Neural crest cell (in vitro differentiated cells): ENCODE measurements around the gene UBE2H. TPM values are rescaled to one million over a fixed set of nuclear protein-coding genes. Genes with fewer than 3 reads are reported as not detected.
"Not testable (repeated sequence)": the region's sequence is repeated elsewhere in the genome, so short reads cannot be mapped to it uniquely, and the experiment has no call there.

Experiments
- DNase-seq: peaks from one replicate; pipeline ENCODE4 v3.0.0; 2021; ENCODE audit warnings: low read depth, mixed read lengths, low spot score
- H3K27ac Mint-ChIP-seq: one replicate; pipeline ENCODE4 v1.8.0; 2021; ENCODE audit warnings: mild to moderate bottlenecking, mixed read lengths; ENCODE audit not compliant: unreplicated experiment
- H3K27me3 Mint-ChIP-seq: 2 replicates; pipeline ENCODE4 v1.8.0; 2021; ENCODE audit warnings: low read depth, mild to moderate bottlenecking, mixed read lengths
- H3K36me3 Mint-ChIP-seq: 2 replicates; pipeline ENCODE4 v1.8.0; 2021; ENCODE audit warnings: low read depth, mild to moderate bottlenecking, mixed read lengths
- H3K4me1 Mint-ChIP-seq: 2 replicates; pipeline ENCODE4 v1.8.0; 2021; ENCODE audit warnings: mixed read lengths
- H3K4me3 Mint-ChIP-seq: one replicate; pipeline ENCODE4 v1.8.0; 2021; ENCODE audit warnings: mild to moderate bottlenecking, mixed read lengths
- H3K9me3 Mint-ChIP-seq: 2 replicates; pipeline ENCODE4 v1.8.0; 2021; ENCODE audit warnings: mixed read lengths
- total RNA-seq: library from RNA; stranded (reverse); gene quantifications from 2 replicates; pipeline ENCODE4 v1.2.1, GENCODE V29; 2021
- TF ChIP-seq, protein P1 (sequence below): fragments of 200-600 bp; sonication (generic); conservative IDR thresholded peaks from 2 replicates; pipeline ENCODE4 v1.5.0; 2021; ENCODE audit warnings: antibody characterized with exemption, mild to moderate bottlenecking

The UBE2H gene
- total RNA-seq, 1 donor from 2014 or later: 43.4 TPM

DNA sequence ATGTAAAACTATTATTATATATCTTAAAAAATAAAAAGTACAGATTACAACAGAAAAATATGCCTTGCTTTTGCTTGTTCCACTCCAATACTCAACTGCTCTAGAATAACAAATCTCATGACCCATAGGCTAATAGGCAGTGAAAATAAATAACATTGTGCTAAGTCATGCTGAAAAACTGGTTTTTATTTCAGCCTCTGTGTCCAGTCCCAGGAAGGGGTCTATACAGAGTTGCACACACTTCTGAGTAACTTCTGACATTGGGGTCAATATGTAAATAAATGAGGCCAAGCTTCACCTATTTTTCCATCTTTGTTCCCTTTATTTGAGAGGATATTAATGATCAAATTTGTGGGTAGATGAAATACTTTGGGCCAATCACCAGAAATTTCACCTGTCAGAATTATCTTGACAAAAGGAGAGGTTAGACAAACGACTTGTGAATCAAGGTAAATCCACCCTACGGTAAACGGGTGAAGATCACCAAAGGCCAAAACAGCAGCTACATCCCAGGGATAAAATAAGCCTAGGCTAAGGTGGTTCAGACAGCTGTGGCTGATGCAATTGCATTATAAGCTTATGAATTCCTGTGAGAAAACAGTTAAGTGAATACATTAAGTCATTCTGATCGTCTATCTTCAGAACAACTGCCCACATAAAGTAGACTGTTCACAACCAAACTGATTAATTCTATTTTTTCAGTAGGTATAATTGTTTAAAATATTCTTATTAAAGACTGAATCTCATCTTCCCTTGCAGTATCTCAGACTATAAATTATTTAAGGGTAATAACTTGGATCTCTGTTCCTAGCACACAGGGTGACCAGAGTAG lies 87.5 kb downstream of the UBE2H start:
- no peak for DNase-seq
- peaks cover 2% of the 10 kb centered on the region for H3K9me3 Mint-ChIP-seq

DNA sequence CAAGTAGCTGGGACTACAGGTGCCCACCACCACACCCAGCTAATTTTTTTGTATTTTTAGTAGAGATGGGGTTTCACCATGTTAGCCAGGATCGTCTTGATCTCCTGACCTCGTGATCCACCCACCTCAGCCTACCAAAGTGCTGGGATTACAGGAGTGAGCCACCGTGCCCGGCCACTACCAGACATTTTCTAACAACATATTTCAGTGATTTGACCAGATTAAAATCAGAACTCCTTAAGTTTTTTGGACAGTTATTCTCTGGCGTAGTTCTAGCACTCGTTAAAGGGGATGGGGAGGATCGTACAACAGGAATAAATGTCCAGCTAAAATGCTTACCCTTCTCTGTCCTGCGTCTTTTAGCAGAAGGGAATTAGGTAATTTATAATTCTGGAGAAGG lies 88.1 kb downstream of the UBE2H start:
- not testable (repeated sequence) for H3K9me3 Mint-ChIP-seq, H3K27ac Mint-ChIP-seq, H3K36me3 Mint-ChIP-seq, DNase-seq, H3K4me3 Mint-ChIP-seq, H3K27me3 Mint-ChIP-seq
- H3K4me1 Mint-ChIP-seq: peaks cover 33% of the 10 kb centered on the region

More for the DNA sequence above, 87.5 kb downstream of the UBE2H start:
- Mint-ChIP-seq H3K27ac (no peak overlapping the region), H3K27me3 (no peaks in the 10 kb centered on the region), H3K36me3 (peaks cover 7% of the 10 kb centered on the region), H3K4me1 (peaks cover 33% of the 10 kb centered on the region), H3K4me3 (no peak overlapping the region)
- TF ChIP-seq, protein P1, sequence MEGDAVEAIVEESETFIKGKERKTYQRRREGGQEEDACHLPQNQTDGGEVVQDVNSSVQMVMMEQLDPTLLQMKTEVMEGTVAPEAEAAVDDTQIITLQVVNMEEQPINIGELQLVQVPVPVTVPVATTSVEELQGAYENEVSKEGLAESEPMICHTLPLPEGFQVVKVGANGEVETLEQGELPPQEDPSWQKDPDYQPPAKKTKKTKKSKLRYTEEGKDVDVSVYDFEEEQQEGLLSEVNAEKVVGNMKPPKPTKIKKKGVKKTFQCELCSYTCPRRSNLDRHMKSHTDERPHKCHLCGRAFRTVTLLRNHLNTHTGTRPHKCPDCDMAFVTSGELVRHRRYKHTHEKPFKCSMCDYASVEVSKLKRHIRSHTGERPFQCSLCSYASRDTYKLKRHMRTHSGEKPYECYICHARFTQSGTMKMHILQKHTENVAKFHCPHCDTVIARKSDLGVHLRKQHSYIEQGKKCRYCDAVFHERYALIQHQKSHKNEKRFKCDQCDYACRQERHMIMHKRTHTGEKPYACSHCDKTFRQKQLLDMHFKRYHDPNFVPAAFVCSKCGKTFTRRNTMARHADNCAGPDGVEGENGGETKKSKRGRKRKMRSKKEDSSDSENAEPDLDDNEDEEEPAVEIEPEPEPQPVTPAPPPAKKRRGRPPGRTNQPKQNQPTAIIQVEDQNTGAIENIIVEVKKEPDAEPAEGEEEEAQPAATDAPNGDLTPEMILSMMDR: no peak

GRCh38 chr7:129864042-129864441 lies 88.7 kb downstream of the UBE2H start:
- H3K27me3 Mint-ChIP-seq: no peaks in the 10 kb centered on the region
- peaks cover 33% of the 10 kb centered on the region for H3K4me1 Mint-ChIP-seq
- H3K27ac Mint-ChIP-seq: no peak overlapping the region
- peaks cover 2% of the 10 kb centered on the region for H3K9me3 Mint-ChIP-seq
- H3K36me3 Mint-ChIP-seq: peaks cover 3% of the 10 kb centered on the region
- no peak overlapping the region for H3K4me3 Mint-ChIP-seq
- TF ChIP-seq, protein P1: no peak
- DNase-seq: no peak

DNA sequence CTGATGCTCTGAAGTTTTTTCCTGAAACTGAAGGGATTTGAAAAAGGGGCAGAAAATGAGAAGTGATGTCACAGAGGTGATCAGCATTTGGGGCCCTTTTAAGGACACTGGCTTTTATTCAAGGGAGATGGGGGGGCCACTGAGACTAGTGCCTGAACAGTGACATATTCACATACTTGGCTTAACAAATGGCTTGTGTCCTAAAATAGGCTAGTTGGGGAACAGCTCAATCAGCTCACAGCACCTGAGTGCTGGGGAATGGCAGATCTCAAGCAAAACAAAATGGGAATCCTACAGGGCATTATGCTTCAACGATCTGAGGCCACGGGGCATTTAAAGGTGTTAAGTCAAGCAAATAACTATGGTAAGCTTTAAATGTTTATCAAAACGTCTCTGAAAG lies 90.1 kb downstream of the UBE2H start:
- no peak for DNase-seq
- H3K4me1 Mint-ChIP-seq: peaks cover 33% of the 10 kb centered on the region
- TF ChIP-seq, protein P1: no peak
- H3K36me3 Mint-ChIP-seq: peaks cover 1% of the 10 kb centered on the region
- peaks cover 1% of the 10 kb centered on the region for H3K9me3 Mint-ChIP-seq
- no peak overlapping the region for H3K4me3 Mint-ChIP-seq
- H3K27me3 Mint-ChIP-seq: no peaks in the 10 kb centered on the region
- H3K27ac Mint-ChIP-seq: no peak overlapping the region

DNA sequence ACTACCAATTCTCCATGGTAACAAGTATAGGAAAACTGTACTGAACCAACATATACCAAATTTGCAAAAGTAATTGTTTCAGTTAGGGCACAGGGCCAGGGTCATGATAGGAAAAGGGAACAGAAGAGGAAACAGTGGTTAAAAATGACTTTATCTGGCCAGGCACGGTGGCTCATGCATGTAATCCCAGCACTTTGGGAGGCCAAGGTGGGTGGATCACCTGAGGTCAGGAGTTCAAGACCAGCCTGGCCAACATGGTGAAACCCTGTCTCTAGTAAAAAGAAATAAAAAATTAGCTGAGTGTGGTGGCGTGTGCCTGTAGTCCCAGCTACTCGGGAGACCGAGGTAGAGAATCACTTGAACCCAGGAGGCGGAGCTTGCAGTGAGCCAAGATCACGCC lies 92.0 kb downstream of the UBE2H start:
- H3K9me3 Mint-ChIP-seq, H3K27ac Mint-ChIP-seq, H3K27me3 Mint-ChIP-seq, H3K36me3 Mint-ChIP-seq, H3K4me3 Mint-ChIP-seq, DNase-seq: not testable (repeated sequence)
- peaks cover 27% of the 10 kb centered on the region for H3K4me1 Mint-ChIP-seq

DNA sequence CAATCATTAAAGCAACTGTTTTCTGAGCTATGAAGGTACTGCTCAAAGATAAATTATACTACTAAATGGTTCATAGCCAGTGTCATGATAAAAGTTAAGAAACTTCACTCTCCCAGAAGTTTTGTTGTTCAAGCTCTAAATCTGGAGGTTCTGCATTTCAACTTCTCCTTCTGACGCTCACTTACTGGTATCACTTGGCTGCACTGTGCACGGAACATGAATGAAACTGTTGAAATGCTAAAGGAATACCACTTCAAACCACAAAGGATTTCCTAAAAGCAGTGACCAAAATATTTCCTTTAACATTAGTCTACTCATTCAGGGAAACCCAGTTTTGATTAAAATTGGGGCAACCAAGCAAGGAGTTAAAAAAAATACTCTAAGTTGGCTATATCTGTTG lies 93.6 kb downstream of the UBE2H start:
- TF ChIP-seq, protein P1: no peak
- H3K9me3 Mint-ChIP-seq: no peaks in the 10 kb centered on the region
- H3K4me3 Mint-ChIP-seq: no peak overlapping the region
- peaks cover 16% of the 10 kb centered on the region for H3K4me1 Mint-ChIP-seq
- DNase-seq: no peak
- no peaks in the 10 kb centered on the region for H3K36me3 Mint-ChIP-seq
- no peaks in the 10 kb centered on the region for H3K27me3 Mint-ChIP-seq
- no peak overlapping the region for H3K27ac Mint-ChIP-seq
